HL-60/S4 treated with phorbol 12-myristate 13-acetate at 8.2 ng/mL for 4 days and 3 days (cell line): ENCODE measurements around the gene OR4C15.

Experiments used
- in situ Hi-C: fragments of 300-500 bp; cut with MboI; formaldehyde crosslinking; loops from 2 replicates; pipeline ENCODE4 v1.15.0; 2022; ENCODE audit warnings: low sequenced_read_pairs

Gene OR4C15

DNA sequence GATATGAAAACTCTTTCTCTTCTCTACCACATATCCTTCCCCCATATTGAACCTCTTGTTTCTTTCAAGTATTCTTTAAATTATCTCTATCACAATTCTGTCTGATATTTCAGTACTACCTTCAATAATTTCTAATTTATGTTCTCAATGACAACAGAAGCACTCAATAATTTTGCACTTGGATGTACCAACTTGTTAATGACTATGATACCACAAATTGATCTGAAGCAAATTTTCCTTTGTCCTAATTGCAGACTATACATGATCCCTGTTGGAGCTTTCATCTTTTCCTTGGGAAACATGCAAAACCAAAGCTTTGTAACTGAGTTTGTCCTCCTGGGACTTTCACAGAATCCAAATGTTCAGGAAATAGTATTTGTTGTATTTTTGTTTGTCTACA, at the start of gene OR4C15:
Gene OR4C15, plus strand, starts transcription at position 301 of the 400 bp plus-strand sequence. Its CDS starts 0 bp downstream, at position 301.
- in situ Hi-C loops = no loop called here

DNA sequence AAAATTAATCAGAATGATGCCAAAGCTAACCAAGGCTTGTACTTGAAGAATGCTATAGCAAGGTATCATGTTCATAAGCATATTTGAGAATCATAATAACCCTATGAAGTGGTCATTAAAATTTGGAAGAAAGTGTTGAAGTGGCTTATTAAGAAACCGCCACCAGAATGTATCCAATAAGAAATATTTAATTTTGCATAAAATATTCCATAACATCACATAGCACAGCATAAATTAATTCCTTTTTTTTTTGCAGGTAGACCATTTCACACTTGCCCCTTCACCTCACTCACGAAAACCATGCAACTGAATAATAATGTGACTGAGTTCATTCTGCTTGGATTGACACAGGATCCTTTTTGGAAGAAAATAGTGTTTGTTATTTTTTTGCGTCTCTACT, 17.6 kb downstream of the OR4C15 start, which contains the start of gene OR4C16:
Gene OR4C16, plus strand, starts transcription at position 301 of the 400 bp plus-strand sequence. Its CDS starts 0 bp downstream, at position 301.
- in situ Hi-C loops = no loop called here

DNA sequence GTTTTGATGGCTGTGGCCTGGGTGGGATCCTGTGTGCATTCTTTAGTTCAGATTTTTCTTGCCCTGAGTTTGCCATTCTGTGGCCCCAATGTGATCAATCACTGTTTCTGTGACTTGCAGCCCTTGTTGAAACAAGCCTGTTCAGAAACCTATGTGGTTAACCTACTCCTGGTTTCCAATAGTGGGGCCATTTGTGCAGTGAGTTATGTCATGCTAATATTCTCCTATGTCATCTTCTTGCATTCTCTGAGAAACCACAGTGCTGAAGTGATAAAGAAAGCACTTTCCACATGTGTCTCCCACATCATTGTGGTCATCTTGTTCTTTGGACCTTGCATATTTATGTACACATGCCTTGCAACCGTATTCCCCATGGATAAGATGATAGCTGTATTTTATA, 18.3 kb downstream of the OR4C15 start:
- in situ Hi-C loops = no loop called here
